ENCODE data around the gene KCNMB4.
"Not testable (repeated sequence)": the region's sequence is repeated elsewhere in the genome, so short reads cannot be mapped to it uniquely, and the experiment has no call there.

Gene KCNMB4

DNA sequence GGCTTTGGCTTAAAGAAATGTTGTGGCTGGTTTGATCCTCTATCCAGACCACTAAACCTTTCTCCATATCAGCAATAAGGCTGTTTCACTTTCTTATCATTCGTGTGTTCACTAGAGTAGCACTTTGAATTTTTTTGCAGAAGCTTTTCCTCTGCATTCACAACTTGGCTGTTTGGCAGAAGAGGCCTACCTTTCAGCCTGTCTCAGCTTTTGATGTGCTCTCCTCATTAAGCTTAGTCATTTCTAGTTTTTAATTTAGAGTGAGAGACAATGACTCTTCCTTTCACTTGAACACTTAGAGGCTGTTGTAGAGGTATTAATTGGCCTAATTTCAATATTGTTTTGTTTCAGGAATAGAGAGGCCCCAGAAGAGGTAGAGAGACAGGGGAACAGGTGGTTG lies 13.8 kb downstream of the KCNMB4 start:
- DNase-seq: no peak

DNA sequence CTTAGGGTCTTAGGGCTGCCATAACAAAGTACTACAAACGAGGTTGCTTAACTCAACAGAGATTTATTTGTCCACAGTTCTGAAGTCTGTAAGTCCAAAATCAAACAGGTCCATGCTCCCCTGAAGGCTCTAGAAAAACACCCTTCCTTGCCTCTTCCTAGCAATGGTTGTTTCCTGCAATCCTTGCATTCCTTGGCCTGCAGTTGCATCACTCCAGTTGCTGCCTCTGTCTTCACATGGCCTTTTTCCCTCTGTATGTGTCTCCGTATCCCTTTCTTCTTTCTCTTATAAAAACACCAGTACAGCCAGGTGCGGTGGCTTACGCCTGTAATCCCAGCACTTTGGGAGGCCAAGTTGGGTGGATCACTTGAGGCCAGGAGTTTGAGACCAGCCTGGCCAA lies 17.4 kb downstream of the KCNMB4 start:
- DNase-seq: no peak

DNA sequence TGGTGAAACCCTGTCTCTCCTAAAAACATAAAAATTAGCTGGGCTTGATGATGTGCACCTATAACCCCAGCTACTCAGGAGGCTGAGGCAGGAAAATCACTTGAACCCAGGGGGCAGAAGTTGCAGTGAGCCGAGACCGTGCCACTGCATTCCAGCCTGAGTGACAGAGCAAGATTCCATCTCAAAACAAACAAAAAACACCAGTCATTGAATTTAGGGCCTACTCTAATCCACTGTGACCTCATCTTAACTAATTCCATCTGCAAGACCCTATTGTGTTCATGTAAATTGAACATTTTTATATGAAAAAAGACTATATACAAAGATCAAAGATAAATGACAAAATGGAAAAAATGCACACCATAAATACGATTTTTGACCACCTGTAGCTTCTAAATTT lies 17.8 kb downstream of the KCNMB4 start:
- DNase-seq: no peak

DNA sequence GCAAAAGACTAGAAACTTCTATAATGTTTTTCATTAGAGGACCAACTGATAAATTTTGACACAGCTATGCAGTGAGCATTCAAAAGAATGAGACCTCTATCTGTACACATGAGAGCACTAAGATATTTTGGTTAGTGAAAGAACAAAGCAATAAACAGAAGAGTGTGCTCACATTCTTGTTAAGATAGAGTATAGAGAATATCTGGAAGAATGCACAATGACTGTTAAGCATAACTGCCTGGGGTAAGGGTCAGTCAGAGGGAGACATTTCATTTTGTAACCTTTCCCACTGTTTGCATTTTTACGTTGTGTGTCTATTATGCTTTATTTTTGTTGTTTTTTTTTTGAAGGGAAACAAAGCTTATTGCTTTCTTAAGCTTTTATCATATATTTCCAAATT lies 20.7 kb downstream of the KCNMB4 start:
- DNase-seq: no peak

DNA sequence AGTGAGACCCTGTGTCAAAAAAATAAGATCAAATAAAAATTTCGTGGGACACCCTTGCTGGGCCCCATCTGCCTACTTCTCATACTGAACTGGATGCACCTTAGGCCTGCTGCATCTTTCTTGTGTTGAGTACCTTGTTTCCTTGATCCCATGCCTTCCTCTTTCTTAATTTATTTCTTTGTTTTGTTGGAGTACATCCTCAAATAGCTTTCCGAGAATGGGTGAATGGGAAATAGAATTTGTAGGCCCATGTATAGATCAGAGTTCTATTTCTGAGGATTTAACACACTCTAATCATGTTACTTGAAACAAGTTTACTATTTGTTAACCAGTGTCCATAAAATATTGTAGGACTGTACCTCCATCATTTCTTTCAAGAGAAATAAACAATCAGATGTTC lies 23.6 kb downstream of the KCNMB4 start:
- DNase-seq: no peak

DNA sequence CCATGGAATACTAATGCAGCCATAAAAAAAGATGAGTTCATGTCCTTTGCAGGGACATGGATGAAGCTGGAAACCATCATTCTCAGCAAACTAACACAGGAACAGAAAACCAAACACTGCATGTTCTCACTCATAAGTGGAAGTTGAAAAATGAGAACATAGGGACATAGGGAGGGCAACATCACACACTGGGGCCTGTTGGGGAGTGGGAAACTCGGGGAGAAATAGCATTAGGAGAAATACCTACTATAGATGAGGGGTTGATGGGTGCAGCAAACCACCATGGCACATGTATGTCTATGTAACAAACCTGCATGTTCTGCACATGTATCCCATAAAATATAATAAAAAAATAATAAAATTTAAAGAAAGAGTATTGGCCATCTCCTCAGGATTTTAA lies 26.5 kb downstream of the KCNMB4 start:
- DNase-seq: not testable (repeated sequence)

DNA sequence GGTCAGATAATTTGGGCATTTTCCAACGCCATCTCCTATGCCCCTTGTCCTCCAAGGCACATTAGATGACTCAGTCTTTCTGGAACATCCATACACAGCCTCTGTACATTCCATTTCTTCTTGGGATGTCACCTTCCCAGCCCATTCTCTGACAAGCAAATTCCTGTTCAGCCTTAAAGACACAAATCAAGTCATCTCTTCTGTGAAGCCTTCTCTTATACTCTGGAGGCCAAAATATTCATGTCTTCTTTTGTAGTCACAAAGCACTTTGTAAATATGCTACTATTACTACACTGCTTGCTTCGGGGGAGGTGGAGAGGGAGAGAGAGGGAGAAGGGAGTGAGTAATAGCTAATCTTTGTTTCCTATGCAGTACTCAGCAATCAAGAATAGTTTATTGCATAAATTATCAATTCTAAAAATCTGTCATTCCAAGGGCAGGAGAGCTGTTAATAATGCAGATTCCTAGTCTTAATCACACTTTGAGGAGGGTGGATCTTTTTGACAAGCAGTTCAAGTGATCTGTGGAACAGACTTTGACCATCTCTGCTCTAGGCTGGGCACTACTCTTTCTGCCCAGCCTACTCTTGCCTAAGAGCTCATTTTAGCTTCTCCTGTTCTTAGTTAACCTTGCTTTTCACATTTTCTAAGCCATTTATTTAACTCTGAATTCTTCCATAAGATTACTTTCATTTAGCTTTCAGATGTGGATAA lies 27.9 kb downstream of the KCNMB4 start:
- DNase-seq: no peak

DNA sequence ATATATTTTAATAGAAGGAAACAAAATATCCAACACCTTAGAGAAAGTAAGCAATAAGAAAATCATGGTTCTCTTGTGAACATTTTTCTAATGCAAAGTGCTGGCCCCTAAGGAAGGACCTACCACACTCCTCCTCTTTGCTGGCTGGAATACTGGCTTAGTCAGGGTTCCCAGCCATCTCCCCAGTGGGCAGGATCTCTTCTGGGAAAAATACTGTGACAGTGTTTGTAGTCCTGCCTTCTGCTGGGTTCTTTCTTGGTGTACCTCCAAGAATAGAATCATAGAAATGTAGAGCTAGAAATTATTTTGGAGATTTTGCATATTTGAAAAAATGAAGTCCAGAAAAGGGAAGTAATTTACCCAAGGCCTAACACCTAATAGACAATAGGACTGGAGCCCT lies 31.9 kb downstream of the KCNMB4 start:
- DNase-seq: no peak

DNA sequence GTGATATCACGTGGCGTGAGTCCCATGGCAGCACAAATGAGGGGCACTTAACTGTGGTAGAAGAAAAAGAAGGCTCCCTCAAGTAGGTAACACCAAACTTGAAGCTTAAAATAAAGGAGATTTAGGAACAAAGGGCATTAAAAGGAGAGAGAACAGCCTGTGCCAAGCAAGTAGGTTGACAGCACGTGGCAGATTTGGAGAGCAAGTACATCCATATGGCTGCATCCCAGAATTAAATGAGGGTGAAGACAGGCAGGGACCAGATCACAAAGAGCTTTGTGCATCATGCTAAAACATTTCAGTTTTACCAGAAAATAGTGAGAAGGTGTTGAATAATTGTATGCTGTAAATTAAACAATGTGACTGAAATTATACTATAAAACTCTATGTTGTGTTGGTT lies 32.8 kb downstream of the KCNMB4 start:
- DNase-seq: no peak

DNA sequence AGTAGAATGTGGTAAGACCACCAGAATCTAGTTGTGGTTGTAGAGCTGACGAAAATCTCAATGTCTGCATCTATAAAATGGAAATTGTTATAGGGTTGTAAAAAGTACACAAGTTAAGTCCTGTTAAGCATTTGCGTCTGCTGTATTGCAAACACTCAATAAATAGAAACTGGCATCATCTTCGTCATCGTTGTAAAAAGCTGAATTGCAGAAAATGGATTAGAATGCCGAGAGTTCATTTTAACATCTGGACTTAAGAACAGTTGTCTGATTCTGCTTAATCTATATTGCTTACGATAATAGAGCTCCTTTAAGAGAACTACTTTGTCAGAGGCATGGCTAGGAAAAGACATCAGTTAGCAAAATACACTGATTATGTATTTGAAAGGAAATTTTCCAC lies 33.2 kb downstream of the KCNMB4 start:
- no peak for DNase-seq

DNA sequence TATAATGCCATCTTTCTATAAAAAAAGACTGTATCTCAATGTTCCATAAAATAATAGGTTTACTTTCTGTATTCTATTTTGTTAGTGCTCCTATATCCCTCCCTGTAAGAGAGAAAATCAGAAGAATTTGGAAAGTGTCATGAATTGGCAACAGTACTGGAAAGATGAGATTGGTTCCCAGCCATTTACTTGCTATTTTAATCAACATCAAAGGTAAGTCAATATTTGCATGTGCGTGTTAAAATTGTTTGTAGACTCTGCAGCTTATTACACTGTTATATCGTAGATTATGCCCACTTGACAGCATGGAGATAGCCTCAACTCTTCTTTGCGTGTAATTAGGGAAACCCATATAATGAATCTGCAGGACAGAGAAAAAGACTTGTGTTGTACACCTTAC lies 34.0 kb downstream of the KCNMB4 start:
- DNase-seq: peak; percentile 0

DNA sequence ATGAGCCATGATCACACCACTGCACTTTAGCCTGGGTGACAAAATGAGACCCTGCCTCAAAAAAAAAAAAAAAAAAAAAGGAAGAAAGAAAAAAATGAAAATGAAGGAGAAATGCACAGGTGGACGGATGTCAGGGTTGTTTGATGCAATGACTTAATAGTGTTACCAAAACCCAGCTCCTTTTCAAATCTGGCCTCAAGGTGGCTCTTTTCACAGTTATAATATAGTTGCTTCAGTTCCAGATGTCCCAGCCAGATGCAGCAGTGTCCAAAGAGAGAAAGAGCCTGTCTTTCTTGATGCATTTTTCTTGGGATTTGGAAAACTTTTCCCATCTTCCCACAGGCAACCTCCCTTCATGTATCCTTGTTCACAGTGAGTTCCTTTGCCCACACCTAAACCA lies 36.5 kb downstream of the KCNMB4 start:
- DNase-seq: no peak

DNA sequence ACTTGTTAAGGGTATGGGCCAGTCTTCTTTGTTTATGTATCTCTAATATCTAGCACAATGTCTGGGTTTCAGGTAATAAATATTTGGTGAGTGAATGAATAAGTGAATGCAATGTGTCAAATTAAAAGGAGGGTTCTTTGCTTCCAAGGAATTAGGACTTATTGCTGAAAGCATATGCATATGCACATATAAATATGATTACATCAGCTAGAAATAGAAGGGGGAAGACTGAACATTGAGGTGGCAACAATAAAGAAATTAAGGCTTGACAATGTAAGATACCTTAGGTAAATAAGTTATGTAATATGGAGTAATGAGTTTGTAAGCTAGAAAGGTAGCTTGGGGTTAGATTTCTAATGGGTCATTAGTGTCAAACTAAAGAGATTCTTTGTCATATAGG lies 37.7 kb downstream of the KCNMB4 start:
- DNase-seq: no peak

DNA sequence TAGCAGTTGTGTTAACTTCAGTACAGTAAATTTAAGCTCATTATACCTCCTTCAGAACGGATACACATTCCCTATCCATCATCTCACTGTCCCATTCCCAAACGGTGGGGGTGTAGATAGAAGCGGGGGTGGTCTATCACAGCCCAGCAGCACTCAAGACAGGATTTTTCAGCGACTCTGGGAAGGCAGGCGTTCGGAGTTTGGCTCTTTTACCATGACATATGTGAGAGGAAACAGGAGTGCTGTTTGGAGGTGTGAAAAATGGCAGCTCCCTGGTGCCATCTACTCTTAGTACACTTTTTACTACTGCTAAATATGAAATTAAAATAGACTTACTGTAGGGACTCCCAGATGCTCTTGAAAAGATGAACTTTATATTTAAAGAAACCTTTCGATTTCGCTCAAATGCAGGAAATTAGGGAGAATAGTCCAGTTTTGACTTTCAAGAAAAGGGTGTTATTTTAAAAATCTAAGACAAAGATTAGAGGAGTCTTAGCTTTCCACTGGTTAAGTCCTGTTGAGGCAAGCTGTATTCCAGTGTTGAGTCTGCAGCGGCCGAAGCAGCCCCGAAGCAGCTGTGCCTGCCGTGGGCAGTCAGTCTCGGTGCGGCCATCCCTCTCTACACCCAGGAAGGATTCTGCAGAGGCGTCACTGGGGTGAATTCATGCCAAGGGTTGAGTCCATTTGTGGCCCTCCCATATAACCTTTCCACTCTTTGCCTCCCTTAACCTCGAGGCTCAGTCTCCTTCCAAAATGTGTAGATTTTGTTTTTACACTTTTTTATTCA lies 42.1 kb downstream of the KCNMB4 start:
- DNase-seq: no peak

DNA sequence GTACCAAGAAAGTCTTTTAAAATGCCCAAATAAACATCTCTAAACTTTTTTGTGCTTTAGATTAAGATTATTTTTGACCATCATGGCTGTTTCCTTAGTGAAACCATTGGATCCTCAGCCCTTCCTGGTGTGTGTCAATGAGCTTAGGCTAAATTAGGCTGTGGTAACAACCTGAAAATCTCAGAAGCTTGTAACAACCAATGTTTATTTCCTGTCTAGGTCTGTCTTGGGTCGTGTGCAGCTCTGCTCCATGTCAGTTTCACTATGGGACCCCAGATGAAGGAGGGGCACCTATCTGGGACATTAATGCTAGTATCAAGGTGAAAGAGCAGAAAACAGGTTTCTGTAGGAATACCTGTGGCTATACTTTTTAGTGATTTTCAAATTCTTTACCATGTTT lies 49.9 kb downstream of the KCNMB4 start:
- DNase-seq: no peak

DNA sequence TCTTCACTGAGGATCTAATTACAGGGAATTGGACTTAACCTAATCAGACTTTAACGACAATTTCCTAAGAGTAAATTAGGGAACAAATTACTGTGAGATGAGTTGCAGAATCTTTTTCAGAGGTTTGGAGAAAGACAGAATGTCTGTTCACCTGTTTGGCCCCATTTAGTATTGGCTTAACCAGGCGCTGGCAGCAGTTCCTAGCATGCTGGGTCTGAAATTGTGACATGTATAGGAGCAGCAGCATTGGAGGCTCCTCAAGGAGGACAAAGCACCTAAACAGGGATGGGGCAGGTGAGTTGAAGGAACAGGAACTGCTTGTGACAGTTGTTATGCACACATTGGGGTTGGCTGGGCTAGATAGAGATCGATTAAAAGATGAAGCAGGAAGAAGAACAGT lies 51.0 kb downstream of the KCNMB4 start:
- DNase-seq: no peak

DNA sequence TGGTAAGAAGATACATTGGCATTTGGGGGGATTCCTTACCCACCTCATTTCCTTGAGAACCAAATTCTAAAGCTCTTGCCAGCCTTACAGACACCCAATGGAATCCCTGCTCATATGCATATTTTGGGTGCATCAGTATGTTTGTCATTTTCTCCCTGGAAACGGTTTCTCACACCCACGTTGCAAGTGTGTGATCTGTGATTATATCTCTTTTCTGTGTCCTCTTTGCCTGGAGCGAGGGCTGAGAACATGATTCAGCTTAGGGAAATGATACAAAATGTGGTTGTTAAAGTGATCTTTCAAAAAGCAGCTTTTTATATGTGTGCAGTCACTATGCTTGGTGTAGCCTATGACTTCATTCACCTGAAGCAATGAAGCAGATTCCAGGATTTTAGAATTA lies 52.0 kb downstream of the KCNMB4 start:
- no peak for DNase-seq

DNA sequence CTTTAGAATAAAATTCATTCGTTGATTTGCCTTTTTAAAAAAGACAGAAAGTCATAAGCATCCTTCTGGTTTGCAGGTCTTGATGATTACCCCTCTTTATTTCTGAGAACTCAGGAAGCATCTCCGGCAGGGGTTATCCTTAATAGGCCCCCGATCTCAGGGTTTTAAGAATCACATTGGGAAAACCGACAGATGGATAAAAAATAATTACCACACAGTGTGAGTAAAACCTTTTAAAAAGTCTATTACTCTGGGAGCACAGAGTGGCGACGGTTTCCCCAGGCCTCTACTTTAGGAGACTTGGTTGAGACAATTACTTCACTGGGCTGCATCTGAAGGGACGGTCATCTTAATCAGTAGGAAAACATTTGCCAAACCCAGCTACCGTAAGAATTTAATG lies 56.5 kb downstream of the KCNMB4 start:
- no peak for DNase-seq

DNA sequence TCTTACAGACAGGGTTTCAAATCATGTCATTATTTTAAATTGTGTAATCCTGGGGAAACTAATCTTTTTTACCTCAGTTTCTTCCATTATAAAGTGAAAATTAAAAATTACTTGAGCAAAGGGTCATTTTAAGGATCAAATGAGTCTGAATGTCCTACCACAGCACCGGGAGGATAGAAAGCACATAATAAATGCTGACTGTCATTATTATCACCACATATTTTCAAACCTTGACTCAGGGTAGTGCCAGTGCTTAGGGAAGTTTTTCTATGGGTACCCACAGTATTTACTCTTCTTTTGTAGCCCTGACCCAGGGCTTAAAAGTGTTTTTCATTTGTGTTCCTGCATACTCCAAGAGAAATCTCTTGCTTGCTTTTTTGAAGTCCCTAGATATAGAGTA lies 60.5 kb downstream of the KCNMB4 start:
- no peak for DNase-seq

DNA sequence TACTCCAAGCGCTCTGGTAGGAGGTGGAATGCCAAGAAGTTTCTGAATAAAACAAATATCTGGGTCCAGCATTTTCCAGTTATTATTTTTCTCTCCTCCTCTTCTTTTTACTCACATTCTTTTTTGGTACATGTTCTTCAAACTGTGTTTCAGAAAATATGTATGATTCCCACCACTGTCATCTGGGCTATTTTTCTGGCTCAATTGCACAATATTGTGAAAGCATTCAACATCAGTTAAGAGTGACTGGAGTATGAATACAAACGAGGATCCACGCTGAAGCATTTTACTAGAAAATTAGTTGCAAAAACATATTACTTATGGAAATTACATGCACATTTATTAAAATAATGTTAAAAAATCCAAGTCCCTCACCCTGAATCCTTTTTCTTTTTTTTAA lies 61.5 kb downstream of the KCNMB4 start:
- DNase-seq: no peak

DNA sequence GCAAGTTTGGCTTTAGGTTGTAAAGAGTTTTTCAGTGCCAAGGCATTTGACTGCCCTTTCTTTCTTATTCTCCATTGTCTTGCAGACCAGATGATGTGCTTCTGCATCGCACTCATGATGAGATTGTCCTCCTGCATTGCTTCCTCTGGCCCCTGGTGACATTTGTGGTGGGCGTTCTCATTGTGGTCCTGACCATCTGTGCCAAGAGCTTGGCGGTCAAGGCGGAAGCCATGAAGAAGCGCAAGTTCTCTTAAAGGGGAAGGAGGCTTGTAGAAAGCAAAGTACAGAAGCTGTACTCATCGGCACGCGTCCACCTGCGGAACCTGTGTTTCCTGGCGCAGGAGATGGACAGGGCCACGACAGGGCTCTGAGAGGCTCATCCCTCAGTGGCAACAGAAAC lies 64.3 kb downstream of the KCNMB4 start:
- DNase-seq: no peak

DNA sequence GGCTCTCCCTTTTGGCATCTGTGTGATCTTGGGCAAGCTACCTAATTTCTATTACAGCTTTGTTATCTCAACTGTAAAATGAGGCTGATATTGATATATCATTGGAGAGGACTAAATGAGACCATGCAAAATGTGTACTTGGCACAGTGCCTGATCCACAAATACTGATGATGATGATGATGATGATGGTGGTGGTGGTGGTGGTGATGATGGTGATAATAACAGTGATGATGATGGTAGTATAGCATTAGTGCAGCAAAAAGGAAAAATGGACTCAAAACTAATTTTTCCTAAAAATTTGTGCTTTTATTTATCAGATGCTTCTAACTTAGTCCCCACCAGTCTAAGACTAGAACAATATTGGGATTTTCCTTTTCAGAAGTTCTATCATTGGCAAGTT lies 70.7 kb downstream of the KCNMB4 start:
- DNase-seq: no peak

DNA sequence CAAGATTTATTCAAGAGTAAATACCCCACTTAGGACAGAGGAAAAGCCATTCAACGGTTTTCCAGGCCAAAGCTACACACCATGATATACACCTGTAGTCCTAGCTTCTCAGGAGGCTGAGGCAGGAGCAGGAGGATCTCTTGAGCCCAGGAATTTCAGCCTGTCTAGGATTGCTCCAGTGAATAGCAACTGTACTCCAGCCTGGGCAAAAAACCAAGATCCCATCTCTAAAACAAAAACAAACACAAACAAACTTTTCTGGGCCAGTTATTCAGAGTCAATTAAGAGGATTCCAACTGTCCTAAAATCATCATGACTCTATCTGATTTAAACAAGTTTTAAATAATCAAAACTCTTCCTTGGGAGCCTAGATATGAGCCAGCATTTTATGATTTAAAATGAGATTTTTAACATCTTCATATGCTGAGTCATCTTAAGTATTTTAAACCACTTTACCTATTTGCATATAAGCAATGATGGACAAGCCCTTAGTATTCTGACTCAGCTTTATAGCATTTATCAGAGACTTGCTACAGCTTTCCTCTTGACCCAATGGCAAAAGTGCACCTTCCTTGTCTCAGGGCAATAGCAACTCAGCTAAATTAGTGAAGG lies 77.1 kb downstream of the KCNMB4 start:
- DNase-seq: no peak

DNA sequence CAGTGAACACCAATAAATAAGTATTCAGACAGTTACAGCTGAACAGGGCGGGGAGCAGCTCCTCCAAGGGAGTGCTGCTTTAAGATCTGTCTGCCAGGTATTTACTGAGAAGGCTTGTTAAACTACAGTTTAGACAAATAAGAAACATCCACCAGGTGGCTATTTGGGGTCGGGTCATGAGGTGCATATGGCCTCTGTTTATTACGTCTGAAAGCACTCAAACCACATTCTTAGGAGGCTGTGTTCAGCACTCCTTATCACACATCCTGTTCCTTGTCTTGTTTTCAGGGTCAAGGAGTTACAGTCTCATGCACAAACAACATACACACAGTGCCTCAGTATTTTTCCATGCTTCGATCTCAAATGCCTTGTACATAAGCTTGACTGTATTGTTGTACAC lies 78.8 kb downstream of the KCNMB4 start:
- no peak for DNase-seq
